ENCODE data around the gene CACNA1C. TPM values are rescaled to one million over a fixed set of nuclear protein-coding genes. Genes with fewer than 3 reads are reported as not detected.

CACNA1C gene
- total RNA-seq, 1 donor = 16.6 TPM

DNA sequence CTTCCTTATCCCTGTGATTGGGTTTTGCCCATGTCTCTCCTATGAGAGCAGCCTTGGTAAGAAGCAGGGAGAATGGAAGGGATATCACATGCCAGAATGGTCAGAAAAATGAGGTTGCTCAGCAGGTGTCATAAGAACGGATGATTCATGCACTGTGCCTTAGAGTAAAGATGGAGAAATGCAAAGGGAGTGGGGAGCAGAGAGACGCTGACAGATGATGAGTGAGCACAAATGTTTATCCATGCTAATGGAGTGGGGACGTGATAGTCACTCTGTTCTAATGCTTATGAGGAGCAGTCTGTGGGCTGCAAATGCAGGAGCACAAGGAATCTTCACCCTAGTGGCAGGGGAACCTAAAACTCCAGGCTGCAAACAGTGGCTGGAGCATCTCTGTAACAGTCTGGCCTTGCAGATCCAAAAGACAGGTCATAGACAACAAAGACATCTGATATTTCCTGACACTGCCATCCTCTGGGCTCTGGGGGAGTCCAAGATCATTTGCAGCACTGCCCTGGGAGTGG lies 243.2 kb downstream of the CACNA1C start:
- TF ChIP-seq, protein P1, sequence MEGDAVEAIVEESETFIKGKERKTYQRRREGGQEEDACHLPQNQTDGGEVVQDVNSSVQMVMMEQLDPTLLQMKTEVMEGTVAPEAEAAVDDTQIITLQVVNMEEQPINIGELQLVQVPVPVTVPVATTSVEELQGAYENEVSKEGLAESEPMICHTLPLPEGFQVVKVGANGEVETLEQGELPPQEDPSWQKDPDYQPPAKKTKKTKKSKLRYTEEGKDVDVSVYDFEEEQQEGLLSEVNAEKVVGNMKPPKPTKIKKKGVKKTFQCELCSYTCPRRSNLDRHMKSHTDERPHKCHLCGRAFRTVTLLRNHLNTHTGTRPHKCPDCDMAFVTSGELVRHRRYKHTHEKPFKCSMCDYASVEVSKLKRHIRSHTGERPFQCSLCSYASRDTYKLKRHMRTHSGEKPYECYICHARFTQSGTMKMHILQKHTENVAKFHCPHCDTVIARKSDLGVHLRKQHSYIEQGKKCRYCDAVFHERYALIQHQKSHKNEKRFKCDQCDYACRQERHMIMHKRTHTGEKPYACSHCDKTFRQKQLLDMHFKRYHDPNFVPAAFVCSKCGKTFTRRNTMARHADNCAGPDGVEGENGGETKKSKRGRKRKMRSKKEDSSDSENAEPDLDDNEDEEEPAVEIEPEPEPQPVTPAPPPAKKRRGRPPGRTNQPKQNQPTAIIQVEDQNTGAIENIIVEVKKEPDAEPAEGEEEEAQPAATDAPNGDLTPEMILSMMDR (IDR thresholded peaks at IDR 0.05; ENCODE audit: insufficient read depth, low read length) = no peak
- H3K4me3 ChIP-seq (ENCODE audit: low read depth, low read length) = no peak overlapping the region
- peak; percentile 72 for DNase-seq (ENCODE audit: low read depth)

DNA sequence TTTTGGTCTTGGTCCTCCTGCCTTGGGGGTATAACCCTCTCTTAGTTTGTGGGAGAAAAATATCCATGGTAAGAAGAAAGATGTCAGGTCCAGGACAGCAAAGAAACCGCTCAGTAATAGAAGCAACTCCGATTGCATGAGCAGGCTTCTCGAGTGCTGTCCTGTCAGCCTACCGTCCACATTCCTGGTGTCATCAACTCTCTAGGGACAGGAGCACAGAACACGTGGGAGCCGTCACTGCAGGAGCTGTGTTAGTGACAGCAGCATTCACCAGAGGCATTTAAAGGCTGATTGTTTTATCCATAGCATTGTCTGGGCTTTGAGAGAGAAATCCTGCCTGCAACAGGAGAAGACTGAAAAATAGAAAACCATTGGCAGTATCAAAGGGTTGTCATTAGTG lies 244.2 kb downstream of the CACNA1C start:
- TF ChIP-seq, protein P1 (IDR thresholded peaks at IDR 0.05; ENCODE audit: insufficient read depth, low read length) = no peak
- H3K4me3 ChIP-seq (ENCODE audit: low read depth, low read length) = no peak overlapping the region
- DNase-seq (ENCODE audit: low read depth) = no peak

DNA sequence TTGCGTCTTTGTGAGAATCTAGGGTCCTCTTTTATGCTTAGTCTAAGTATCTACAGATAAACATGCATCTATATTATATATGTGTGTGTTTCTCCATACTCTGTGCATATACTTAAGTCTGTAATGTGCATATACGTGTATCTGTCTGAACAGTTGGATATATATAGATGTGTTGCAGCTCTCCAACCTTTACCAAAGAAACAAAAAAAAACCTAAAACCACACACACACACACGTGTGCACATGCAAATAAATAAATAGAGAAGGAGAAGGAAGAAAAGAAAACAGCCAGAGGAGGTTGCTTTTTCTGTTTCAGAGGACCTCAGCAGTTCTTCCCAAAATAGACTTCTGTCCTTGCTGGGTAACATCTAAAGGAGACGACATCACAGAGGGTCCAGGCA lies 244.9 kb downstream of the CACNA1C start:
- TF ChIP-seq, protein P1 (IDR thresholded peaks at IDR 0.05; ENCODE audit: insufficient read depth, low read length) = no peak
- no peak for DNase-seq (ENCODE audit: low read depth)
- no peak overlapping the region for H3K4me3 ChIP-seq (ENCODE audit: low read depth, low read length)

DNA sequence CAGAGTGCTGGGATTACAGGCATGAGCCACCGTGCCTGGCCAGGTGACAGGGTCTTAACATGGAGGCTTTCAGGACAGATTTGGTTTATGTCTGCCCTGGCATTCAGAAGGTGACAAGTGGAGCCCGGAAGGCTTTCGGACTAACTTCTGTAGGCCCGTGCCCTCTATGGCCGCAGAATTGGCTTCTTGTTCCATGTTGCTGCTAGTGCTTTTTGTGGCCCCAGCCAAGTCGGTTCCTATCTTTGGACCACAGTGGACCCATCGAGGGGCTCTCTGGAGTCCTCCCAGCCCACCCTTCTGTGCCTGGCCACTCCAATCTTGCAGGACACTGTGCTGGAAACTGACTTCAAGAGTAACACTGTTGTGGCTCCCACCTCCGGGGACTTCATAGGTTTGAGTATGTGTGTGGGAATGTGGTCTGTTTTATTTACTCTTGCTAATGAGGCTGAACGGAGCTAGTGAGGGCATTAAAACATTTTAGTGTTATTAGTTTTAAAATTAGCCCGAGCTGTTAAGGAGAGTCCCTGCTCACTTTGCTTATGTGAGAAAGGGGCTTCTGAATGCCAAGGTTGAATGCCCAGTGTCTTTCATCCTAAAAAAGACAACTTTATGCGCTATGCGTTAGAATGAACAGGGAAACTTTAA lies 245.9 kb downstream of the CACNA1C start:
- H3K4me3 ChIP-seq (ENCODE audit: low read depth, low read length) = no peak overlapping the region
- no peak for DNase-seq (ENCODE audit: low read depth)
- TF ChIP-seq, protein P1 (IDR thresholded peaks at IDR 0.05; ENCODE audit: insufficient read depth, low read length) = no peak

DNA sequence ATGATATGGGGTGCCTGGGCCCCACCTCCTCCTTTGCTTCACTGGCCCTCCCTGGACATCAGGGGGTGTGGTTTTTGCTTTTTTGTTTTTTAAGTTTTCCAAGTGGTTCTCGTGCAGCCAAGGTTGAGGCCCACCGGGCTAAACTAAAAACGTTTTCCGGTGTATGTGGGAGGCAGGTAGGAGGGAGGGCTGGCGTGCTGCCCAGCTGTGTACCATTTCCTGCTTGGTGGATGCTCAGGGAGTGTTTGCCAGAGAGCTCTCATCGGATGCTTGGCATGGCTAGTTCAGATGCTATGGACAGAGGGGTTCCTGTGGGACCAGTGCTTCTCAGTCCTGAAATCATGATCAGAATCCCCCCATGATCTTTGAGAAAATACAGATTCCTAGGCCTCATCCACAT lies 246.4 kb downstream of the CACNA1C start:
- no peak overlapping the region for H3K4me3 ChIP-seq (ENCODE audit: low read depth, low read length)
- TF ChIP-seq, protein P1 (IDR thresholded peaks at IDR 0.05; ENCODE audit: insufficient read depth, low read length) = no peak
- no peak for DNase-seq (ENCODE audit: low read depth)

DNA sequence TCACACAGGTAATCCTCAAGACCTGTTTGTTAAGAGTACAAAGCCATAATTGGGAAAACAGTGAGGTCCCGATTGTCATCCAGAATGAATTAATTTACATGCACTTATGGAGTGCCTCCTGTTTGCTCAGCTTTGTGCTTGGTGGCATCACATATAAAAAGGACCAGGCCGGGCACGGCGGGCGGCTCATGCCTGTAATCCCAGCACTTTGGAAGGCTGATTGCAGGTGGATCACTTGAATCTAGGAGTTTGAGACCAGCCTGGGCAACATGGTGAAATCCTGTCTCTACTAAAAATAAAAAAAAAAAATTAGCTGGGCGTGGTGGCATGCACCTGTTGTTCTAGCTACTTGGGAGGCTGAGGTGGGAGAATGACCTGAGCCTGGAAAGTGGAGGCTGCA lies 247.4 kb downstream of the CACNA1C start:
- H3K4me3 ChIP-seq (ENCODE audit: low read depth, low read length) = no peak overlapping the region
- TF ChIP-seq, protein P1 (IDR thresholded peaks at IDR 0.05; ENCODE audit: insufficient read depth, low read length) = no peak

DNA sequence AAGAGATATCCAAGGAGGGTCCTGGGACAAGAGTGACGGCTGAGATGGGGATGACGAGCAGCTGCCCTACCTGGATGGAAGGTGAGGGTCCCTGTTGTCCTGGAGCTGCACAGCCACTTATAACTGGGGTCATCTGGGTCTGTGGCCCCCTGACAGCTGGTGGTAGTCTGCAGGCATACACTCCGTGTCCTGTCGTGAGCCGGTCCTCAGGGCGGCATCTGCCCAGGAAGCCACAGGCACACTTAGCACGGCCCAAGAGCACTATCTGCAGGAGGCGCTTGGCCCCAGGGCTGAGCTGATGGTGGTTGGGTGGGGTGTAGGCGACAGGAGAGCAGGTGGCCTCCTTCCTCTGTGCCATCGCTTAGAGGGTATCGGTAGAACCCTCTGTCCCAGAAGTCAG lies 248.1 kb downstream of the CACNA1C start:
- DNase-seq (ENCODE audit: low read depth) = no peak
- H3K4me3 ChIP-seq (ENCODE audit: low read depth, low read length) = no peak overlapping the region
- TF ChIP-seq, protein P1 (IDR thresholded peaks at IDR 0.05; ENCODE audit: insufficient read depth, low read length) = no peak

More for the DNA sequence above, 247.4 kb downstream of the CACNA1C start:
- DNase-seq (ENCODE audit: low read depth) = no peak

Data from fibroblast of the aortic adventitia (primary cell).